PC-3 (cell line): ENCODE data around the gene MKLN1. TPM values are rescaled to one million over a fixed set of nuclear protein-coding genes. Genes with fewer than 3 reads are reported as not detected.

Source experiments
- ATAC-seq: fragments of 200-7000 bp; cut with Tn5 transposase; 2 replicates; pipeline ENCODE4 v1.9.1; 2020; ENCODE audit warnings: mild to moderate bottlenecking, moderate library complexity
- BruUV-seq: library from RNA; stranded (reverse); fragments of 400-500 nt; replicated peaks from 2 replicates; lab custom pipeline; 2021; lab: Mats Ljungman, UMichigan
- CTCF ChIA-PET: fragments of 300-600 bp; sonication (Branson Sonifier 250); formaldehyde crosslinking; loops from one replicate; lab custom pipeline; 2022; ENCODE audit warnings: antibody characterized with exemption; lab: Charles Lee
- POLR2A ChIA-PET: fragments of 300-600 bp; sonication (Branson Sonifier 250); formaldehyde crosslinking; loops from one replicate; lab custom pipeline; 2022; ENCODE audit warnings: antibody characterized with exemption; ENCODE audit not compliant: unreplicated experiment; lab: Charles Lee
- DNase-seq: peaks from one replicate; pipeline ENCODE4 v3.0.0-alpha.2; 2015
- H2AFZ ChIP-seq: fragments of 300-600 bp; sonication (generic); 2 replicates; pipeline ENCODE4 v1.6.0; 2016; ENCODE audit warnings: antibody characterized with exemption, low read length
- H3F3A ChIP-seq: fragments of 300-600 bp; sonication (generic); one replicate; pipeline ENCODE4 v1.6.0; 2017; ENCODE audit warnings: antibody characterized with exemption, low read length, control low read depth, mild to moderate bottlenecking; ENCODE audit not compliant: unreplicated experiment
- H3K27ac ChIP-seq: fragments of 300-600 bp; sonication (generic); 2 replicates; pipeline ENCODE4 v1.5.1; 2016; ENCODE audit warnings: mild to moderate bottlenecking, low read length
- H3K27me3 ChIP-seq: fragments of 300-600 bp; sonication (generic); 2 replicates; pipeline ENCODE4 v1.6.1; 2016; ENCODE audit warnings: low read length, mixed read lengths
- H3K36me3 ChIP-seq: fragments of 300-600 bp; sonication (generic); 2 replicates; pipeline ENCODE4 v1.6.1; 2016; ENCODE audit warnings: low read depth, mixed run types, low read length, mixed read lengths
- H3K4me1 ChIP-seq: fragments of 300-600 bp; sonication (generic); 2 replicates; pipeline ENCODE4 v1.5.1; 2016; ENCODE audit warnings: low read length; ENCODE audit not compliant: insufficient read depth
- H3K4me2 ChIP-seq: fragments of 300-600 bp; sonication (generic); 2 replicates; pipeline ENCODE4 v1.6.0; 2016; ENCODE audit warnings: low read length
- H3K4me3 ChIP-seq: fragments of 300-600 bp; sonication (generic); 2 replicates; pipeline ENCODE4 v1.5.1; 2016; ENCODE audit warnings: mild to moderate bottlenecking, low read length, mixed read lengths
- H3K79me2 ChIP-seq: fragments of 300-600 bp; sonication (generic); 2 replicates; pipeline ENCODE4 v1.6.1; 2017; ENCODE audit warnings: low read length, mixed read lengths
- H3K9ac ChIP-seq: fragments of 300-600 bp; sonication (generic); 2 replicates; pipeline ENCODE4 v1.6.0; 2016; ENCODE audit warnings: mild to moderate bottlenecking, low read length
- H3K9me2 ChIP-seq: fragments of 300-600 bp; sonication (generic); replicated peaks from 2 replicates; pipeline ENCODE4 v1.6.1; 2016; ENCODE audit warnings: mixed run types, low read length, mixed read lengths
- H3K9me3 ChIP-seq: fragments of 300-600 bp; sonication (generic); 2 replicates; pipeline ENCODE4 v1.6.1; 2016; ENCODE audit warnings: low read length, mixed read lengths
- H4K20me1 ChIP-seq: fragments of 300-600 bp; sonication (generic); 2 replicates; pipeline ENCODE4 v1.6.1; 2016; ENCODE audit warnings: low read length, mixed read lengths
- CTCF ChIP-seq: fragments of 300-600 bp; sonication (generic); conservative IDR thresholded peaks from 2 replicates; pipeline ENCODE4 v1.5.1; 2017; ENCODE audit warnings: antibody characterized with exemption, low read depth, mild to moderate bottlenecking, low read length
- EZH2 ChIP-seq: fragments of 300-600 bp; sonication (generic); IDR thresholded peaks from one replicate; pipeline ENCODE4 v1.6.1; 2017; ENCODE audit warnings: antibody characterized with exemption, mild to moderate bottlenecking, low read length; ENCODE audit not compliant: unreplicated experiment
- EZH2phosphoT487 ChIP-seq: fragments of 300-600 bp; sonication (generic); IDR thresholded peaks from 2 replicates; pipeline ENCODE4 v1.6.1; 2018; ENCODE audit warnings: mild to moderate bottlenecking, antibody characterized with exemption, low read length, borderline replicate concordance
- intact Hi-C: fragments of 100-400 bp; cut with micrococcal nuclease; formaldehyde crosslinking; loops from 2 replicates; pipeline ENCODE4 v1.9.0; 2023
- total RNA-seq: library from RNA; depleted of rRNA; stranded (reverse); fragments of >200 nt; gene quantifications from 2 replicates; pipeline ENCODE4 v1.2.3, GENCODE V29; 2014

MKLN1 gene
- total RNA-seq, 1 experiment from 2014 or later: 16.3 TPM

GRCh38 chr7:131365838-131366237 lies 38.2 kb downstream of the MKLN1 start:
- intact Hi-C loops: no loop called here
- Histone ChIP-seq H3K36me3 (no peaks in the 10 kb centered on the region), H3K4me3 (no peak overlapping the region), H4K20me1 (peaks cover 19% of the 10 kb centered on the region; the same call in 1 of the 2 replicates), H2AFZ (no peak overlapping the region), H3K4me2 (no peak overlapping the region), H3K27me3 (no peaks in the 10 kb centered on the region), H3K79me2 (peaks cover 100% of the 10 kb centered on the region), H3K4me1 (peaks cover 21% of the 10 kb centered on the region), H3K9me2 (no peaks in the 10 kb centered on the region), H3F3A (no peaks in the 10 kb centered on the region), H3K9me3 (no peaks in the 10 kb centered on the region), H3K9ac (no peak overlapping the region), H3K27ac (no peak overlapping the region)
- ATAC-seq: no peak
- no TSS peak for BruUV-seq
- DNase-seq: no peak
- ChIA-PET CTCF (no interaction called here), POLR2A (no interaction called here)
- TF ChIP-seq EZH2phosphoT487 (no peak), CTCF (no peak), EZH2 (no peak)

GRCh38 chr7:131369354-131369753 lies 41.7 kb downstream of the MKLN1 start:
- TF ChIP-seq EZH2phosphoT487: no peak
- TF ChIP-seq EZH2: no peak
- TF ChIP-seq CTCF: no peak
- H3K27me3 ChIP-seq: no peaks in the 10 kb centered on the region
- peaks cover 29% of the 10 kb centered on the region for H4K20me1 ChIP-seq
- no peaks in the 10 kb centered on the region for H3K36me3 ChIP-seq
- H3K4me3 ChIP-seq: no peak overlapping the region
- intact Hi-C loops: no loop called here
- no peak overlapping the region for H3K27ac ChIP-seq
- ATAC-seq (no peak), DNase-seq (peak; percentile 27)
- H3K4me1 ChIP-seq: peaks cover 25% of the 10 kb centered on the region
- no peaks in the 10 kb centered on the region for H3K9me3 ChIP-seq
- H3K9ac ChIP-seq: no peak overlapping the region
- ChIA-PET CTCF (no interaction called here), POLR2A (no interaction called here)
- H3F3A ChIP-seq: no peaks in the 10 kb centered on the region
- H2AFZ ChIP-seq: no peak overlapping the region
- no peaks in the 10 kb centered on the region for H3K9me2 ChIP-seq
- BruUV-seq: no TSS peak
- 0 out of 2 replicates have a peak overlapping the region, but pooled peaks have one; percentile 13 for H3K4me2 ChIP-seq
- peaks cover 99% of the 10 kb centered on the region for H3K79me2 ChIP-seq

- peaks cover 29% of the 10 kb centered on the region for H4K20me1 ChIP-seq
- ATAC-seq (peak; percentile 81), DNase-seq (peak; percentile 62)
Measured at GRCh38 chr7:131370523-131370968, 42.9 kb downstream of the MKLN1 start.

More at GRCh38 chr7:131370523-131370968, 42.9 kb downstream of the MKLN1 start:
- ChIA-PET CTCF (no interaction called here), POLR2A (no interaction called here)
- H3F3A ChIP-seq: no peaks in the 10 kb centered on the region
- peaks cover 25% of the 10 kb centered on the region for H3K4me1 ChIP-seq
- H3K4me2 ChIP-seq: no peak overlapping the region; the same call in 1 of the 2 replicates
- BruUV-seq: no TSS peak
- H3K9me3 ChIP-seq: no peaks in the 10 kb centered on the region
- no peaks in the 10 kb centered on the region for H3K27me3 ChIP-seq
- H3K4me3 ChIP-seq: no peak overlapping the region
- no peak for TF ChIP-seq CTCF
- TF ChIP-seq EZH2phosphoT487: no peak
- no peak for TF ChIP-seq EZH2
- no peak overlapping the region for H3K9ac ChIP-seq
- no peak overlapping the region for H3K27ac ChIP-seq
- H3K9me2 ChIP-seq: no peaks in the 10 kb centered on the region
- no peak overlapping the region for H2AFZ ChIP-seq
- H3K79me2 ChIP-seq: peaks cover 97% of the 10 kb centered on the region
- intact Hi-C loops: loop anchor here (2.0 kb wide), 1 partner anchor 18 kb away; no protein-coding TSS in a partner anchor
- no peaks in the 10 kb centered on the region for H3K36me3 ChIP-seq
